Fibroblast of skin of abdomen (primary cell): ENCODE data around the gene TBC1D3E. TPM values are rescaled to one million over a fixed set of nuclear protein-coding genes. Genes with fewer than 3 reads are reported as not detected.
"Not testable (repeated sequence)": the region's sequence is repeated elsewhere in the genome, so short reads cannot be mapped to it uniquely, and the experiment has no call there.

Experiments used
- DNase-seq: peaks from one replicate; pipeline ENCODE4 v3.0.0-alpha.2; 2013
- polyA plus RNA-seq, 2 experiments: library from polyadenylated mRNA; unstranded; fragments of 120-200 nt; gene quantifications; one replicate each; pipeline ENCODE4 v1.2.1, GENCODE V29; 2013; ENCODE audit not compliant: insufficient read length in 2 of 2

TBC1D3E gene
- not detected for polyA plus RNA-seq (2013, experiment 1 of 2; ENCODE audit: insufficient read length)
- polyA plus RNA-seq (2013, experiment 2 of 2; ENCODE audit: insufficient read length): not detected

DNA sequence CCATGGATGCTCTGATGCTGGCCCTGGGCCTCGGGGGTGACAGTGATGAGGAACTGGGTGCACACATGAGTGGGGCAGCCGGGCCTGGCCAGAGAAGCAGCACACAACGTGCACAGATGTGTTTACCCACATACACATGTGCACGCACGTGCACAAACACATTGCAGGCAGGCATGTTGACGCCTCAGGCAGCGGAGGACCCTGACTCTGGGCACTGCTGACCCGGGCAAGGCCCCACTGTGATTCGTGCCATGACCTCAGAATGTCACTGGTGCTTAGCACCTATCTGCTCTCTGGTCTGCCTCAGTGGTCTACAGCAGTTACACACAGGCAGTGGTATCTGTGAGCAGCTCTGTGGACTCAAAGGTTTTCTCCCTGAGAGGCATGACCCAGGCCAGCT lies at the start of gene TBC1D3E:
TSS of gene TBC1D3E (plus strand) at position 301 of the 400 bp plus-strand sequence. CDS start 1,545 bp downstream, outside the sequence.
- not testable (repeated sequence) for DNase-seq

DNA sequence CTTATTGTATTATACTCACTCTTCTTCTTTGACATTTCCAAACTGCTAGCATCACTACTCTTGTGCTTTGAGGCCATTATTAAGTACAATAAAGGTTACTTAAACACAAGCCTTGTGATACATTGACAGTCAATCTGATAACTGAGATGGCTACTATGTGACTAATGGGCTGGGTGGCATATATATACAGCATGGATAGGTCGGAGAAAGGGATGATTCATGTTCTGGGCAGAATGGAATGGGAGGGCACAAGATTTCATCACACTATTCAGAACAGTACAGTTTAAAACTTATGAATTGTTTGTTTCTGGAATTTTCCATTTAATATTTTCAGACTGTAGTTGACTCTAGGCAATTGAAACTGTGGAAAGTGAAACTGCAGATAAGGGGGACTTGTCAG lies 40.4 kb upstream of the TBC1D3E start:
- DNase-seq: not testable (repeated sequence)

GRCh38 chr17:38088120-38088519 lies 39.6 kb upstream of the TBC1D3E start:
- not testable (repeated sequence) for DNase-seq

- not testable (repeated sequence) for DNase-seq
These were observed 33.6 kb upstream of the TBC1D3E start for GRCh38 chr17:38094059-38094694.

- DNase-seq: not testable (repeated sequence)
These were observed 28.5 kb upstream of the TBC1D3E start for GRCh38 chr17:38099262-38099661.

- DNase-seq: not testable (repeated sequence)
These were observed 7.9 kb upstream of the TBC1D3E start for GRCh38 chr17:38119829-38120228.

DNA sequence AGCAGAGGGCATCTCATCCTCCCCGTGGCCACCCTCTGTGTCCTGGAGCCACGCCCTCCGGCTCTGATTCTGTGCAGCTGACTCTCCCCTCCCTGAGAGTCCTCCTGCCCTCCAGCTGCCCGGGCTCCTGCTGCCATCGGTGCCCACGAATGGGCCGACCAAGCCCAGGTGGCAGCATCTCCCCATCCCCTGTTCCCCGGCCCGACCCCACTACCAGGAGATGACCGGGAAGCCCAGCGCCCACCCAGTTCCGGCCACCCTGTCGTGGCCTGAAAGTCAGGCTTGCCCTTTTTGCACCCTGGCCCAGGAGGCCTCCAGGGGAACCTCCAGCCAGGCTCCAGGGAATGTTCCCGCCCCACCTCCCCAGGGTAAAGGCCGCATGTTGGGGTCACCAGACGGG lies 7.1 kb downstream of the TBC1D3E start:
- DNase-seq: not testable (repeated sequence)
